ENCODE data around the gene ITPKB. TPM values are rescaled to one million over a fixed set of nuclear protein-coding genes. Genes with fewer than 3 reads are reported as not detected.

ITPKB gene
- total RNA-seq, 1 donor from 2014 or later = 21.2 TPM

DNA sequence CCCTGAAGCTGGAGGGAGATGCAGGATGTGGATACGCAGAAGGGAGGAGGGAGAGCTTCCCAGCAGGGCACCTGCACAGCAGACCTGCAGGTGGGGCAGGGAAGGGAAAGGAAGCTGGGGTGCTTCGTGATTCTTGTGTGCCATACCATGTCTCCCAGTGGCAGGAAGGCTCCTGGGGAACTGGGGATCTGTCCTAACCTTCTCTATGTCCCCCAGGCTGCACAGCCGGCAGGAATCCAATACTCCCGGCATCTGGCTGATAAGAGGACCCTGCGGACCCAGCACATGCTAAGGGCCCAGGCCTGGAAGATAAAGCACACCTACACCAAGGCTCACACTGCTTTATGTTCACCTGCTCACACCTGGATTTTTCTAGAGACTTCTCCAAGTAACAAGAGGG is 79.4 kb downstream of the ITPKB start:
- Mint-ChIP-seq H3K27ac (no peak overlapping the region), H3K27me3 (ENCODE audit: low read depth) (no peaks in the 10 kb centered on the region), H3K4me3 (no peak overlapping the region), H3K4me1 (peaks cover 78% of the 10 kb centered on the region), H3K36me3 (no peaks in the 10 kb centered on the region), H3K9me3 (no peaks in the 10 kb centered on the region)
- DNase-seq (ENCODE audit: low spot score in 2 of 2, unreplicated experiment in 2 of 2) = no peak
- TF ChIP-seq, protein P1, sequence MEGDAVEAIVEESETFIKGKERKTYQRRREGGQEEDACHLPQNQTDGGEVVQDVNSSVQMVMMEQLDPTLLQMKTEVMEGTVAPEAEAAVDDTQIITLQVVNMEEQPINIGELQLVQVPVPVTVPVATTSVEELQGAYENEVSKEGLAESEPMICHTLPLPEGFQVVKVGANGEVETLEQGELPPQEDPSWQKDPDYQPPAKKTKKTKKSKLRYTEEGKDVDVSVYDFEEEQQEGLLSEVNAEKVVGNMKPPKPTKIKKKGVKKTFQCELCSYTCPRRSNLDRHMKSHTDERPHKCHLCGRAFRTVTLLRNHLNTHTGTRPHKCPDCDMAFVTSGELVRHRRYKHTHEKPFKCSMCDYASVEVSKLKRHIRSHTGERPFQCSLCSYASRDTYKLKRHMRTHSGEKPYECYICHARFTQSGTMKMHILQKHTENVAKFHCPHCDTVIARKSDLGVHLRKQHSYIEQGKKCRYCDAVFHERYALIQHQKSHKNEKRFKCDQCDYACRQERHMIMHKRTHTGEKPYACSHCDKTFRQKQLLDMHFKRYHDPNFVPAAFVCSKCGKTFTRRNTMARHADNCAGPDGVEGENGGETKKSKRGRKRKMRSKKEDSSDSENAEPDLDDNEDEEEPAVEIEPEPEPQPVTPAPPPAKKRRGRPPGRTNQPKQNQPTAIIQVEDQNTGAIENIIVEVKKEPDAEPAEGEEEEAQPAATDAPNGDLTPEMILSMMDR (IDR thresholded peaks at IDR 0.05; ENCODE audit: unreplicated experiment) = no peak

DNA sequence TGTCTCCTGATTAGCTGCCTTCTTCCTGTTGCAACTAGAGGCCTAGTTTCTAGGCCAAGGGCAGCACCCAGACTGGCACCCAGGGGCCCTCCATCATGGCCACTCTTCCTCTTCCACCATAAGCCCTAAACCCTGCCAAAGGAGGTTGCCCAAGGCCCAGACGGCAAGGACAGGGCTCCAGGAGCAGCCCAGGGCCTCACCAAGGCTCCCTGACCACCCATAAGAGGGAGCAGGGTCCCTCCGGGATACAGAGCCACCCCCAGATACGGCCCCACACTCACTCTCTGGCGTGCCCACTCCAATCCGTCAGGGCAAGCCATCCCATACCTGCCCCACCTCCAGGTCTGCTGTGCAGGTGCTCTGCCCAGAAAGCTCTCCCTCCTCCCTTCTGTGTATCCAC is 79.9 kb downstream of the ITPKB start:
- no peaks in the 10 kb centered on the region for H3K27me3 Mint-ChIP-seq (ENCODE audit: low read depth)
- peaks cover 78% of the 10 kb centered on the region for H3K4me1 Mint-ChIP-seq
- TF ChIP-seq, protein P1 (IDR thresholded peaks at IDR 0.05; ENCODE audit: unreplicated experiment) = no peak
- no peak for DNase-seq (ENCODE audit: low spot score in 2 of 2, unreplicated experiment in 2 of 2)
- no peaks in the 10 kb centered on the region for H3K9me3 Mint-ChIP-seq
- H3K36me3 Mint-ChIP-seq = no peaks in the 10 kb centered on the region
- no peak overlapping the region for H3K4me3 Mint-ChIP-seq
- H3K27ac Mint-ChIP-seq = no peak overlapping the region

DNA sequence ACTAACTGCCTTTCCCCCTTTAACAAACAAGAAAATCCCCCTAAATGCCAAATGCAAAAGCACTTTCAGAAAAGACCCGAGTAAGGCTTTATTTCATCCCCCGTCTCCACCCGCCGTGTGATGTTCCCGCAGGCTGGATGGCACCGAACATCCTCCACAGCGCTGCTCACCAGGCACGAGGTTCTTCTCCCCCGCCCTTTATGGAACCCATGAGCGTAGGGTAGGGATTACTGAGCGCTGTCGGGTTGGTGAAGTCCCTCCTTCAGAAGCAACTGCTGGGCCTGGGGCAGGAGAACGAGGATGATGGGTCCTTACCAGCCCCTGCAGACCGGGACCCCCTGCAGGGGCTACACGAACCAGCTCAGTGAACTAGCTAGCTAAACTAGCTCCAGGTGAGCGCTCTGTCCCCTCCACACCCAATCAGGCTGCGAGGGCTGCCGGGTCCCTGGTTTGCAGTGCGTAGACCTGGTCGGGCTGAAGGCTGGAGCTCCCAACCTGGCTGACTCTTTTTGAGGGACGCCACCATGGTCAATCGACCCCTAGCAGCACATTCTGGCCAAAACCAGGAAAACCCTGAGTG is 80.4 kb downstream of the ITPKB start:
- H3K27me3 Mint-ChIP-seq (ENCODE audit: low read depth) = no peaks in the 10 kb centered on the region
- no peak overlapping the region for H3K27ac Mint-ChIP-seq
- H3K36me3 Mint-ChIP-seq = no peaks in the 10 kb centered on the region
- DNase-seq (ENCODE audit: low spot score in 2 of 2, unreplicated experiment in 2 of 2) = no peak
- H3K9me3 Mint-ChIP-seq = no peaks in the 10 kb centered on the region
- H3K4me1 Mint-ChIP-seq = peaks cover 78% of the 10 kb centered on the region
- H3K4me3 Mint-ChIP-seq = no peak overlapping the region
- TF ChIP-seq, protein P1 (IDR thresholded peaks at IDR 0.05; ENCODE audit: unreplicated experiment) = no peak

DNA sequence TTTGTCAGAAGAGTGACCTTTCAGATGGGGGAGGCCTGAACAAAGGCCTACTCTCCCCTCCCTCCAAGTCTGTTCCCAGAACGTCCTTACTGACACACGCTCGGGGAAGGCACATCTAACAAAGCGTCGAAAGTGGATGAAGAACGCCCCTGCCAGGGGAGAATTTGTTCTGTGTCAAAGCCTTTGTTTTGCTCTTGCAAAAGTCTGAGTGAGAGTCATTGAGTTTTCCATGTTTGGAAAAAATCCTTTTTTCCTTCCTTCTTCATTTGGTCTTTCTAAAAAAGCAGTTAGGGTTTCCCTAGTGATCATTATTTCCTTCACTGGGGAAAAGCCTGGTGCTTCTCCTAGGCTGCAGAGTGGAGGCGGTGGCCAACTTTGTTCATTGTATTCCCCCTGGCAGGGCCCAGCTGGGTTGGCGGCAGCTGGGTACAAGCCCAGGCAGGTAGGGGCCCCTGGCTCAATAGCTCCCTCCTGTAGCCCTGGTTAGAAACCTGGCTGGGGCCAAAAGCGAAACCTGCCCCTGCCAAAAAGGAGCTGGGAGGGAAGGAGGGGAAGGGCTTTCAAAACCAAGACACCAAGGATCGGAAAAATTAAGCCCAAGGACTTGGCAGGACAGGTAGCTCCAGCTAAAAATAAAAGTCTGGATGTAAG is 81.1 kb downstream of the ITPKB start:
- H3K9me3 Mint-ChIP-seq = no peaks in the 10 kb centered on the region
- TF ChIP-seq, protein P1 (IDR thresholded peaks at IDR 0.05; ENCODE audit: unreplicated experiment) = no peak
- no peaks in the 10 kb centered on the region for H3K36me3 Mint-ChIP-seq
- H3K27me3 Mint-ChIP-seq (ENCODE audit: low read depth) = no peaks in the 10 kb centered on the region
- H3K27ac Mint-ChIP-seq = peak overlapping the region; percentile 21
- peaks cover 74% of the 10 kb centered on the region for H3K4me1 Mint-ChIP-seq
- no peak for DNase-seq (ENCODE audit: low spot score in 2 of 2, unreplicated experiment in 2 of 2)
- no peak overlapping the region for H3K4me3 Mint-ChIP-seq

DNA sequence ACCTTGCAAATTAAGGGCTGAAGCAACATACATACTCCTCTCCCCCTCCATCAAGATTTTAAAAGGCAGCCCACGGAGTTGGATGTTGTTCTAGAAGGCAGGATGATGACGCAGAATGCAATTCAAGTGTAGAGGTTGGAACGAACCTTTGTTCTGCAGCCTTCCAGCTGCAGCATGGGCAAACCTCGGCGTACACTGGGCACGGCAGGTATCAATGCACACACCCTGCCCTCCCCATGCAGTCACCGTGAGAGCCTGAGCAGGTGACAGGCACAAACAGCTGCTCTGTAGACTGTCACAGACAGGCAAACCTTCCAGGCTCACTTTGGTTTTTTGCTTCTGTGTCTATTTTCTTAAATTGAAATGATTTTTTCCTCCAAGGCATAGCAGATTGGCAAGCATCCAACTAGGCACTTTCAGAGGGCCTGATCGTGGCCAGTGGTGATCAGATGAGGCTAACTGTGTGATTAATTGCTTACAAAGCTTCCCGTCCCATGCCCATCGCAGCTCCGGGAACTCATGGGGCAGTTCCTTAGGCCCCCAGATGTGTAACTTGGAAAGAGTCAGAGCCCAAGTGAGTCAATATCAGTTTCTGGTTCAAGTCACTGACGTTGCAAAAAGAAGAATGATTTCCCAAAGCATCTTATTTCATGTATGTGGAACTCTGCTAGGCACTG is 82.3 kb downstream of the ITPKB start:
- Mint-ChIP-seq H3K4me1 (peaks cover 61% of the 10 kb centered on the region), H3K36me3 (no peaks in the 10 kb centered on the region), H3K9me3 (no peaks in the 10 kb centered on the region), H3K27ac (peak overlapping the region; percentile 89), H3K4me3 (no peak overlapping the region), H3K27me3 (ENCODE audit: low read depth) (no peaks in the 10 kb centered on the region)
- TF ChIP-seq, protein P1 (IDR thresholded peaks at IDR 0.05; ENCODE audit: unreplicated experiment) = no peak
- DNase-seq (ENCODE audit: low spot score in 2 of 2, unreplicated experiment in 2 of 2) = no peak

Data from mesothelial cell of epicardium (in vitro differentiated cells).